Activated T-helper 1 cell treated with anti-CD3 and anti-CD28 coated beads, Interleukin-12 subunit alpha, Interleukin-12 subunit beta, Interleukin-2, Interleukin-4 antibody, amounts not matched to agents 30 ng/mL and 10 ng/mL and 1 ng/mL, durations not matched to agents 14 hours and 24 hours and 36 hours (primary cell): ENCODE results near the gene CEP43. TPM values are rescaled to one million over a fixed set of nuclear protein-coding genes. Genes with fewer than 3 reads are reported as not detected.
"Not testable (repeated sequence)": the region's sequence is repeated elsewhere in the genome, so short reads cannot be mapped to it uniquely, and the experiment has no call there.

ENCODE experiments used
- DNase-seq: peaks from one replicate; pipeline ENCODE4 v3.0.0; 2021; ENCODE audit warnings: low spot score
- H3K27ac Mint-ChIP-seq: one replicate; pipeline ENCODE4 v1.8.0; 2021; ENCODE audit warnings: mild to moderate bottlenecking, mixed read lengths
- H3K27me3 Mint-ChIP-seq: one replicate; pipeline ENCODE4 v1.8.0; 2022; ENCODE audit warnings: mild to moderate bottlenecking, moderate library complexity, mixed read lengths; ENCODE audit not compliant: insufficient read depth
- H3K36me3 Mint-ChIP-seq: one replicate; pipeline ENCODE4 v1.8.0; 2021; ENCODE audit warnings: low read depth, mixed read lengths
- H3K4me1 Mint-ChIP-seq: one replicate; pipeline ENCODE4 v1.8.0; 2021; ENCODE audit warnings: low read depth, mixed read lengths
- H3K4me3 Mint-ChIP-seq: one replicate; pipeline ENCODE4 v1.8.0; 2021; ENCODE audit warnings: mild to moderate bottlenecking, moderate library complexity, mixed read lengths
- H3K9me3 Mint-ChIP-seq: one replicate; pipeline ENCODE4 v1.8.0; 2021; ENCODE audit warnings: mixed read lengths
- intact Hi-C: fragments of 100-400 bp; cut with micrococcal nuclease; formaldehyde crosslinking; loops from one replicate; pipeline ENCODE4 v1.15.1; 2024
- total RNA-seq: library from RNA; stranded (reverse); gene quantifications from 2 replicates; pipeline ENCODE4 v1.2.3, GENCODE V29; 2022

CEP43 gene
- total RNA-seq, result 18.8 and 21.4 TPM in 2 replicates

DNA sequence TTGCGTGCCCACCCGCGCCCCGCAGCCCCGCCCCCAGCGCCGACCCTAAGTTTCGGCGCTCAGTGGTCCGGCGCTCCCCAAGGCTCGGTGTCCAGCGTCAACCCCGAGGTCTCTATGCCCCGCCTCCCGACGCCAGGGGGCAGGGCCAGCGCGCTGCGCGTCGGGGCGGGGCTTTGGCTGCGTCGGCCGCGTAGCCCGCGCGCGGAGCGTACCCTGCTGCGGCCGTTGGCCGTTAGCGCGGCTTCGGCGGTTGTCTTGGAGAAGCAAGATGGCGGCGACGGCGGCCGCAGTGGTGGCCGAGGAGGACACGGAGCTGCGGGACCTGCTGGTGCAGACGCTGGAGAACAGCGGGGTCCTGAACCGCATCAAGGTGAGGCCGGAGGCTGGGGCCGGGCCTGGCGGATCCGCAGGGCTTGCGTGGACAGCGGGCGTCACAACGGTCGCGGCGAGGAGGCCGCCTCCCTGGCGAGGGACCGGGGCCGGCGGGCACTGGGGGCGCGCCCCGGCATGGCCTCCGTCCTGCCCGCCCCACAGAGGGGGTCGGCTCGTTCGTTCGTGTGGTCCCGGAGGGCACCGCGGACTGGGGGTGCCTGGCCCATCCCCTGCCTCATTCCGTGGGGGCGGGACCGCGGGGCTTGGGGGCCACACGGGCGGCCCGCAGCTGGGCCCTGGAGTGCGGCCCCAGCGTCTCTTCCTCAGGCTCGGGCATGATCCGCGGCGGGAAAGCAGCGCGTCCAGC is at the start of gene CEP43:
Gene CEP43, plus strand, starts transcription at position 253 of the 739 bp plus-strand sequence. Its CDS starts 16 bp downstream, at position 269.
- Mint-ChIP-seq H3K36me3 (peaks cover 20% of the 10 kb centered on the region), H3K4me3 (peak within 1 kb of the TSS; percentile 90), H3K9me3 (no peaks in the 10 kb centered on the region), H3K27ac (peak within 1 kb of the TSS; percentile 80), H3K27me3 (no peaks in the 10 kb centered on the region), H3K4me1 (peaks cover 31% of the 10 kb centered on the region)
- DNase-seq, result peak; percentile 88
- intact Hi-C loops, result loop anchor here (1.0 to 5.0 kb wide), 11 partner anchors 10 to 617 kb away; partner anchors contain the start of genes MPC1, RNASET2 and RPS6KA2

GRCh38 chr6:166949528-166950442 is 49.4 kb upstream of the CEP43 start:
- DNase-seq, result no peak
- peak overlapping the region; percentile 89 for H3K27ac Mint-ChIP-seq
- intact Hi-C loops, result loop anchor here (1.0 to 5.0 kb wide), 10 partner anchors 37 to 878 kb away; partner anchors contain the start of genes AFDN and RPS6KA2
- H3K36me3 Mint-ChIP-seq, result peaks cover 39% of the 10 kb centered on the region
- H3K4me1 Mint-ChIP-seq, result peaks cover 52% of the 10 kb centered on the region
- H3K27me3 Mint-ChIP-seq, result no peaks in the 10 kb centered on the region
- H3K4me3 Mint-ChIP-seq, result peak overlapping the region; percentile 78
- H3K9me3 Mint-ChIP-seq, result no peaks in the 10 kb centered on the region

DNA sequence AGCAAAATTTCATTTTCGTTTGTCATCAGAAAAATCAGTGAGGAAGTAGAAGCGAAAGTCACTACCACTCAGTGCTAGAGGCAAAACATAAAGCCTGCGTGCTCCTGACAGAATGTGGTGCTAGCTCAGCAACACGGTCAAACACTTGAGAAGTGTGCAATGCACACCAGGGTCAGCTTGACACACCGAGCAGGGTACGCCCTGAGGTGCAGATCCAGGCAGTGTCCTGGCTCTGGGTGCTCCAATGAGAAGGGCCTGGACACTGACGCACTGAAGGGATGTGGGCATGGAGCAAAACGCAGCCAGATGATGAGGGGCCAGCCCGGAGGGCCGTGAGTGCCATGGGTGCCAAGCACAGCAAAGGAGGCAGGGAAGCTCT is 48.8 kb upstream of the CEP43 start:
- Mint-ChIP-seq H3K9me3 (no peaks in the 10 kb centered on the region), H3K36me3 (peaks cover 35% of the 10 kb centered on the region), H3K27me3 (no peaks in the 10 kb centered on the region), H3K4me3 (peak overlapping the region; percentile 78), H3K4me1 (peaks cover 54% of the 10 kb centered on the region), H3K27ac (peak overlapping the region; percentile 89)
- intact Hi-C loops, result loop anchor here (1.0 to 5.0 kb wide), 10 partner anchors 38 to 877 kb away; partner anchors contain the start of genes AFDN and RPS6KA2
- DNase-seq, result no peak

GRCh38 chr6:166950892-166951669 is 48.1 kb upstream of the CEP43 start:
- H3K9me3 Mint-ChIP-seq, H3K27me3 Mint-ChIP-seq: not testable (repeated sequence)
- Mint-ChIP-seq H3K27ac (peak overlapping the region; percentile 89), H3K4me3 (peak overlapping the region; percentile 78), H3K4me1 (peaks cover 56% of the 10 kb centered on the region), H3K36me3 (peaks cover 31% of the 10 kb centered on the region)
- intact Hi-C loops, result loop anchor here (1.0 to 5.0 kb wide), 15 partner anchors 9 to 876 kb away; partner anchors contain the start of genes AFDN, CEP43 and RPS6KA2
- peak; percentile 76 for DNase-seq

DNA sequence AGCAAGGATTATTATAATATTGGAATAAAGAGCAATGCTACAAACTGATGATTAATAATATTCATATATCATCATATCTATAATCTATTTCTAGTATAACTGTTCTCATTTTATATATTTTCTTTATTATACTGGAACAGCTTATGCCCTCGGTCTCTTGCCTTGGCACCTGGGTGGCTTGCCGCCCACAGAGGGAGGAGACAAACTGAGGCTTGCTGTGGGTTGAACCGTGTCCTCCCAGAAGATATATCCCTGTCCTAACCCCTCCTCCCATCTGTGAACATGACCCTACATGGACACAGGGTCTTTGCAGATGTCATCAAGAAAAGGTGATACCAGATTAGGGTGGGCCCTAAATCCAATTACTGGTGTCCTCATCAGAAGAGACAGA is 47.5 kb upstream of the CEP43 start:
- H3K36me3 Mint-ChIP-seq, result peaks cover 27% of the 10 kb centered on the region
- peak overlapping the region; percentile 92 for H3K4me3 Mint-ChIP-seq
- intact Hi-C loops, result loop anchor here (1.0 to 5.0 kb wide), 14 partner anchors 9 to 876 kb away; partner anchors contain the start of genes AFDN, CEP43 and RPS6KA2
- H3K27ac Mint-ChIP-seq, result peak overlapping the region; percentile 91
- no peaks in the 10 kb centered on the region for H3K27me3 Mint-ChIP-seq
- no peak for DNase-seq
- H3K4me1 Mint-ChIP-seq, result peaks cover 56% of the 10 kb centered on the region
- H3K9me3 Mint-ChIP-seq, result no peaks in the 10 kb centered on the region

DNA sequence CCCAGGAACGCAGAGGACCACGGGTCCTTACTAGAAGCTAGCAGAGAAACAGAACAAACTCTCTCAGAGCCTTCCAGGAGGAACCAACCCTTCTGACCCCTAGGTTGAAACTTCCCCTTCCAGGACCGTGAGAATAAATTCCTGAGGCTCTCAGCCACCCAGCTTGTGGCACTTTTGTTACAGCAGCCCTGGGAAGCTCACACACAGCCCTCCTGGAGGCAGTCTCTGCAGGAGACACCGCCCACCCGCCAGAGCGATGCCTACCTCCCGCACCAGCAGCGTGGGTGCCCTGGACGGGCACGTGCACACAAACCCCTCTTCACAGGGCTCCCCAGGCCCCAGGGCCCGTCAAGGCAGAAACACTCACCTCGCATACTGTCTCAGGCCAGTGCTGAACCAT is 47.1 kb upstream of the CEP43 start:
- no peak for DNase-seq
- peaks cover 25% of the 10 kb centered on the region for H3K36me3 Mint-ChIP-seq
- peaks cover 56% of the 10 kb centered on the region for H3K4me1 Mint-ChIP-seq
- no peaks in the 10 kb centered on the region for H3K9me3 Mint-ChIP-seq
- peak overlapping the region; percentile 92 for H3K4me3 Mint-ChIP-seq
- intact Hi-C loops, result loop anchor here (5.0 kb wide), 5 partner anchors 40 to 875 kb away; partner anchors contain the start of gene AFDN
- H3K27me3 Mint-ChIP-seq, result no peaks in the 10 kb centered on the region
- peak overlapping the region; percentile 91 for H3K27ac Mint-ChIP-seq

- intact Hi-C loops, result loop anchor here (5.0 kb wide), 5 partner anchors 41 to 874 kb away; partner anchors contain the start of gene AFDN
- Mint-ChIP-seq H3K9me3 (no peaks in the 10 kb centered on the region), H3K36me3 (peaks cover 21% of the 10 kb centered on the region), H3K4me3 (peak overlapping the region; percentile 92), H3K4me1 (peaks cover 63% of the 10 kb centered on the region), H3K27ac (peak overlapping the region; percentile 91), H3K27me3 (no peaks in the 10 kb centered on the region)
- no peak for DNase-seq
These were observed 46.4 kb upstream of the CEP43 start for GRCh38 chr6:166952567-166953486.

DNA sequence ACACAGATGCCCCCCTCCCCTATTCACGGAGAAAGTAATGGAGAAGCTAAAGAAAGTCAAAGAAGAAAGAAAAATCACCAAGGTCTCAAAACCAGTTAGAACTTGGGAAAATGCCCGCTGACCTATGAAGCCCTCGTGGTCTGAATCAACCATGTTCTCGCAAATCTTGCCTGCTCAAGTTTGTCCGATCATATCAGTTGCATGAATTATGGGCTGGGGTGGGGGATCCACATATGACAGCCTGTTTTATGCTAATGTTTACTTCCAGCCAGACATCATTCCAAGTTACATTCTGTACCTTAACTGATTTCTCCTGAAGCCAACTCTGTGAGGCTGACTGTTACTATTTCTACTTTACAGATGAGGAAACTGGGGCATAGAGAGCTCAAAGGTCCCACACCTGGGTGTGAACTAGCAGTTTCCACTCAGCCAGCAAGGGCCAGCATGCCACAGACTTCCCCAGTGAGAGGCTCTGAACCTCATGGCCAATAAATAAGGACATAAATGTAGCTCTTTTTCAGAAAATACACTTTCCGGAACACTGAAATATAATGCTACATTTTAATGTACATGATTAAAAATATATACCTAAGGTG is 45.0 kb upstream of the CEP43 start:
- peaks cover 76% of the 10 kb centered on the region for H3K4me1 Mint-ChIP-seq
- H3K4me3 Mint-ChIP-seq, result peak overlapping the region; percentile 92
- H3K27ac Mint-ChIP-seq, result peak overlapping the region; percentile 91
- peaks cover 23% of the 10 kb centered on the region for H3K36me3 Mint-ChIP-seq
- intact Hi-C loops, result loop anchor here (5.0 kb wide), 5 partner anchors 42 to 873 kb away; partner anchors contain the start of gene AFDN
- DNase-seq, result no peak
- H3K9me3 Mint-ChIP-seq, result no peaks in the 10 kb centered on the region
- no peaks in the 10 kb centered on the region for H3K27me3 Mint-ChIP-seq

GRCh38 chr6:166955121-166955864 is 43.9 kb upstream of the CEP43 start:
- H3K27ac Mint-ChIP-seq, result peak overlapping the region; percentile 91
- DNase-seq, result no peak
- peak overlapping the region; percentile 92 for H3K4me3 Mint-ChIP-seq
- H3K4me1 Mint-ChIP-seq, result peaks cover 81% of the 10 kb centered on the region
- no peaks in the 10 kb centered on the region for H3K9me3 Mint-ChIP-seq
- H3K27me3 Mint-ChIP-seq, result no peaks in the 10 kb centered on the region
- intact Hi-C loops, result loop anchor here (5.0 kb wide), 1 partner anchor 573 kb away; the partner anchor contains the start of gene MPC1
- peaks cover 22% of the 10 kb centered on the region for H3K36me3 Mint-ChIP-seq

DNA sequence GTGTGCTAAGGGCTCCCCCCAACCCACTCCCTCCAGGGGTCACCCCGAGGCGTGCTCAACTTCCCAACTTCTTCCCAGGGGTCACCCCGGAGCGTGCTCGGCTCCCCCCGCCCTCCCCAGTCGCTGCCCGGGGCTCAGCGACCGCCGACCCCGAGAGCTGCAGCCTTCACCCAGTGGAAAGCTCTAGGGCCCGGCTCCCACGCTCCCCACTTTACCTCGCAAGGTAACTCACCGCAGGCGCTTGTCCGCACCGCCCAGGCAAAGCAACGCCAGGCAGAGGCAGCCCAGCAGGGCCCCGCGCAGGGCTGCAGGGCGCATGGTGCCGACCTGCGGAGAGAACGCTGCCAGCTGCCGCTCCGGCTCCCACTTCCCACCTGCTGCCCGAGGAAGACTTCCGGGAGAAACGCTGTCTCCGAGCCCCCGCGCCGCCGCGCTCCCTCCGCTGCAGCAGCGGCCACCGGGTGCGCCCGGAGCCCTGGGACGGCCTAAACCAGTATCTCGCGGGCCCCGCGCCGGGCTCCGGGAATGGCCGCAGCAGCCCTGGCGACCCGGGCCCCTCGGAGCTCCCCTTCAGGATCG is 43.2 kb upstream of the CEP43 start:
- no peak for DNase-seq
- H3K27me3 Mint-ChIP-seq, result no peaks in the 10 kb centered on the region
- no peaks in the 10 kb centered on the region for H3K9me3 Mint-ChIP-seq
- intact Hi-C loops, result loop anchor here (1.0 to 5.0 kb wide), 2 partner anchors 43 to 574 kb away; partner anchors contain the start of genes CEP43 and MPC1
- peaks cover 80% of the 10 kb centered on the region for H3K4me1 Mint-ChIP-seq
- H3K27ac Mint-ChIP-seq, result peak overlapping the region; percentile 91
- H3K36me3 Mint-ChIP-seq, result peaks cover 19% of the 10 kb centered on the region
- H3K4me3 Mint-ChIP-seq, result peak overlapping the region; percentile 92
